HepG2 (cell line): Measurements from ENCODE around the gene AHCYL1. TPM values are rescaled to one million over a fixed set of nuclear protein-coding genes. Genes with fewer than 3 reads are reported as not detected.
A peak's percentile ranks its signal among the peaks of the same experiment; 100 is the strongest.

Experiments used
- CEBPB ChIP-seq: IDR thresholded peaks from 2 replicates; pipeline ENCODE4 v1.6.1; 2011; ENCODE audit warnings: low read depth, low read length, improper control_type of control experiment, borderline replicate concordance
- EEA1 ChIP-seq: sonication (generic); formaldehyde crosslinking; IDR thresholded peaks from 2 replicates; pipeline ENCODE4 v1.5.1; 2020; ENCODE audit warnings: mild to moderate bottlenecking, missing genetic modification reagents, borderline replicate concordance
- PHF8 ChIP-seq: sonication (generic); formaldehyde crosslinking; IDR thresholded peaks from 2 replicates; pipeline ENCODE4 v1.5.0; 2020; ENCODE audit warnings: missing genetic modification reagents
- RXRA ChIP-seq: sonication (generic); formaldehyde crosslinking; IDR thresholded peaks from 2 replicates; pipeline ENCODE4 v1.5.1; 2020; ENCODE audit warnings: missing genetic modification reagents
- TARDBP ChIP-seq: sonication (generic); formaldehyde crosslinking; IDR thresholded peaks from 2 replicates; pipeline ENCODE4 v1.8.0; 2022; ENCODE audit warnings: mild to moderate bottlenecking, missing genetic modification reagents
- ZBTB2 ChIP-seq: sonication (generic); formaldehyde crosslinking; IDR thresholded peaks from 2 replicates; pipeline ENCODE4 v1.8.0; 2022; ENCODE audit warnings: low read depth, missing genetic modification reagents
- ZNF18 ChIP-seq: sonication (generic); formaldehyde crosslinking; IDR thresholded peaks from 2 replicates; pipeline ENCODE4 v1.8.0; 2022; ENCODE audit warnings: mild to moderate bottlenecking, missing genetic modification reagents; ENCODE audit not compliant: insufficient replicate concordance
- ZNF451 ChIP-seq: sonication (generic); formaldehyde crosslinking; IDR thresholded peaks from 2 replicates; pipeline ENCODE4 v1.5.0; 2020; ENCODE audit warnings: mild to moderate bottlenecking, missing genetic modification reagents
- ZNF563 ChIP-seq: sonication (generic); formaldehyde crosslinking; IDR thresholded peaks from 2 replicates; pipeline ENCODE4 v1.8.0; 2022; ENCODE audit warnings: mild to moderate bottlenecking, moderate library complexity, missing genetic modification reagents
- ZNF746 ChIP-seq: sonication (generic); formaldehyde crosslinking; IDR thresholded peaks from 2 replicates; pipeline ENCODE4 v1.8.0; 2022; ENCODE audit warnings: mild to moderate bottlenecking, missing genetic modification reagents
- ZNF768 ChIP-seq: sonication (generic); formaldehyde crosslinking; IDR thresholded peaks from 2 replicates; pipeline ENCODE4 v1.4.0; 2020; ENCODE audit warnings: missing genetic modification reagents
- ZNF777 ChIP-seq: sonication (generic); formaldehyde crosslinking; IDR thresholded peaks from 2 replicates; pipeline ENCODE4 v1.4.0; 2020; ENCODE audit warnings: missing genetic modification reagents
- ZNF891 ChIP-seq: sonication (generic); formaldehyde crosslinking; IDR thresholded peaks from 2 replicates; pipeline ENCODE4 v1.5.0; 2020; ENCODE audit warnings: mild to moderate bottlenecking, missing genetic modification reagents
- ZSCAN9 ChIP-seq: IDR thresholded peaks from 2 replicates; pipeline ENCODE4 v1.6.1; 2016; ENCODE audit warnings: borderline replicate concordance
- polyA plus RNA-seq, 8 experiments: library from polyadenylated mRNA; depleted of rRNA in 3 of 8; stranded (reverse) in 7 of 8; unstranded in 1 of 8; fragments of >200 nt; fragmentation: Illumina TruSeq in 4 of 8; extraction: Trizol in 4 of 8; gene quantifications; 2 replicates each; pipeline versions ENCODE4 v1.2.1 to v1.2.3, GENCODE V29; 2011 to 2016; ENCODE audit warnings: low read depth in 4 of 8, missing spikeins in 1 of 8, mixed read lengths in 1 of 8; ENCODE audit not compliant: insufficient read depth in 1 of 8
- total RNA-seq, 5 experiments: library from RNA; depleted of rRNA; stranded (reverse); fragments of >200 nt; fragmentation: Illumina TruSeq; extraction: Trizol; gene quantifications; 2 replicates each; pipeline ENCODE4 v1.2.3, GENCODE V29; 2016; ENCODE audit warnings: low read depth in 1 of 5
- TF ChIP-seq, protein P1 (sequence below): IDR thresholded peaks from 2 replicates; pipeline ENCODE4 v1.4.0; 2020; ENCODE audit warnings: mild to moderate bottlenecking, missing genetic modification reagents
- TF ChIP-seq, protein P2 (sequence below), 2 experiments: sonication (generic) in 1 of 2; formaldehyde crosslinking in 1 of 2; IDR thresholded peaks; 2 replicates each; pipeline versions ENCODE4 v1.4.0 to v1.6.1; 2016 to 2020; ENCODE audit warnings: borderline replicate concordance in 1 of 2, low read depth in 1 of 2, mild to moderate bottlenecking in 1 of 2, missing genetic modification reagents in 1 of 2

AHCYL1 gene
- total and polyA plus RNA-seq, 2 of the 13 experiments (the other 11 are each of a cell fraction or from before 2014, with no cell fraction given), result 40.9 to 76.3 TPM

DNA sequence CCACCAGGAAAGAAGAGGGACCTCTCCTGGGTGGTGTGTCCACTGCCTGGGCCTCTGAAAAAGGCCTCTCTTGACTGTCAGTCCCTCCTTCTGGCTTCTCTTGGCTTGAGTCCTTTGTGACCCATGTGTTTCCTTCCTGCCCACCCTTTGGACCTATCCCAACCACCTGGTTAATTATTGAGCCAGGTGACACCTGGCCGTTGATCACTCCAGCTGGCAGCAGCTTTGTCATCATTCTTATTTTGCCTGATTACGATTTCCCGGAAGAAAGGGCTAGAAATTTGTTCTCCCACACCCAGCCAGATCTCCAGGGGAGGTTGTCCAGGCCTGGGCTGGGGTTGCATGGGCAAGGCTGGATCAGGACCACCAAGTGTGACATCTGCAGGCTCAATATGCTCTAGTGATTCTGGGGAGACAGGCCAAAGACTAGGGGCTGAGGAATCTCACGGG, 49.1 kb upstream of the AHCYL1 start (continued):
- TF ChIP-seq ZNF768 (CRISPR knock-in tag), result no peak
- peak; percentile 35; the same call in 1 of the 2 replicates for TF ChIP-seq PHF8 (CRISPR knock-in tag)
- TF ChIP-seq CEBPB, result no peak
- TF ChIP-seq, protein P1, sequence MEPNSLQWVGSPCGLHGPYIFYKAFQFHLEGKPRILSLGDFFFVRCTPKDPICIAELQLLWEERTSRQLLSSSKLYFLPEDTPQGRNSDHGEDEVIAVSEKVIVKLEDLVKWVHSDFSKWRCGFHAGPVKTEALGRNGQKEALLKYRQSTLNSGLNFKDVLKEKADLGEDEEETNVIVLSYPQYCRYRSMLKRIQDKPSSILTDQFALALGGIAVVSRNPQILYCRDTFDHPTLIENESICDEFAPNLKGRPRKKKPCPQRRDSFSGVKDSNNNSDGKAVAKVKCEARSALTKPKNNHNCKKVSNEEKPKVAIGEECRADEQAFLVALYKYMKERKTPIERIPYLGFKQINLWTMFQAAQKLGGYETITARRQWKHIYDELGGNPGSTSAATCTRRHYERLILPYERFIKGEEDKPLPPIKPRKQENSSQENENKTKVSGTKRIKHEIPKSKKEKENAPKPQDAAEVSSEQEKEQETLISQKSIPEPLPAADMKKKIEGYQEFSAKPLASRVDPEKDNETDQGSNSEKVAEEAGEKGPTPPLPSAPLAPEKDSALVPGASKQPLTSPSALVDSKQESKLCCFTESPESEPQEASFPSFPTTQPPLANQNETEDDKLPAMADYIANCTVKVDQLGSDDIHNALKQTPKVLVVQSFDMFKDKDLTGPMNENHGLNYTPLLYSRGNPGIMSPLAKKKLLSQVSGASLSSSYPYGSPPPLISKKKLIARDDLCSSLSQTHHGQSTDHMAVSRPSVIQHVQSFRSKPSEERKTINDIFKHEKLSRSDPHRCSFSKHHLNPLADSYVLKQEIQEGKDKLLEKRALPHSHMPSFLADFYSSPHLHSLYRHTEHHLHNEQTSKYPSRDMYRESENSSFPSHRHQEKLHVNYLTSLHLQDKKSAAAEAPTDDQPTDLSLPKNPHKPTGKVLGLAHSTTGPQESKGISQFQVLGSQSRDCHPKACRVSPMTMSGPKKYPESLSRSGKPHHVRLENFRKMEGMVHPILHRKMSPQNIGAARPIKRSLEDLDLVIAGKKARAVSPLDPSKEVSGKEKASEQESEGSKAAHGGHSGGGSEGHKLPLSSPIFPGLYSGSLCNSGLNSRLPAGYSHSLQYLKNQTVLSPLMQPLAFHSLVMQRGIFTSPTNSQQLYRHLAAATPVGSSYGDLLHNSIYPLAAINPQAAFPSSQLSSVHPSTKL (CRISPR knock-in tag), result peak; percentile 76
- no peak for TF ChIP-seq ZNF451 (CRISPR knock-in tag)
- TF ChIP-seq, protein P2, sequence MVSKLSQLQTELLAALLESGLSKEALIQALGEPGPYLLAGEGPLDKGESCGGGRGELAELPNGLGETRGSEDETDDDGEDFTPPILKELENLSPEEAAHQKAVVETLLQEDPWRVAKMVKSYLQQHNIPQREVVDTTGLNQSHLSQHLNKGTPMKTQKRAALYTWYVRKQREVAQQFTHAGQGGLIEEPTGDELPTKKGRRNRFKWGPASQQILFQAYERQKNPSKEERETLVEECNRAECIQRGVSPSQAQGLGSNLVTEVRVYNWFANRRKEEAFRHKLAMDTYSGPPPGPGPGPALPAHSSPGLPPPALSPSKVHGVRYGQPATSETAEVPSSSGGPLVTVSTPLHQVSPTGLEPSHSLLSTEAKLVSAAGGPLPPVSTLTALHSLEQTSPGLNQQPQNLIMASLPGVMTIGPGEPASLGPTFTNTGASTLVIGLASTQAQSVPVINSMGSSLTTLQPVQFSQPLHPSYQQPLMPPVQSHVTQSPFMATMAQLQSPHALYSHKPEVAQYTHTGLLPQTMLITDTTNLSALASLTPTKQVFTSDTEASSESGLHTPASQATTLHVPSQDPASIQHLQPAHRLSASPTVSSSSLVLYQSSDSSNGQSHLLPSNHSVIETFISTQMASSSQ (IDR thresholded peaks at IDR 0.05; ENCODE audit: low read depth), result peak; percentile 96
- TF ChIP-seq, protein P2 (CRISPR knock-in tag; IDR thresholded peaks at IDR 0.05; ENCODE audit: borderline replicate concordance), result peak; percentile 97
- TF ChIP-seq EEA1 (CRISPR knock-in tag), result no peak
- TF ChIP-seq ZNF746, result peak; percentile 73; the same call in 1 of the 2 replicates
- TF ChIP-seq ZNF18 (CRISPR knock-in tag), result peak; percentile 77
- TF ChIP-seq ZSCAN9 (CRISPR knock-in tag), result peak; percentile 41; the same call in 1 of the 2 replicates
- TF ChIP-seq ZNF777 (CRISPR knock-in tag), result no peak
- TF ChIP-seq ZNF891 (CRISPR knock-in tag), result peak; percentile 73; the same call in 1 of the 2 replicates
- peak; percentile 74; the same call in 1 of the 2 replicates for TF ChIP-seq RXRA (CRISPR knock-in tag)
- TF ChIP-seq TARDBP, result peak; percentile 52; the same call in 1 of the 2 replicates
- TF ChIP-seq ZNF563, result peak; percentile 30; the same call in 1 of the 2 replicates
- no peak for TF ChIP-seq ZBTB2 (CRISPR knock-in tag)
